22Rv1 (cell line): ENCODE results near the gene ETNK2.
A peak's percentile ranks its signal among the peaks of the same experiment; 100 is the strongest.

ENCODE experiments used
- H3K27ac ChIP-seq: fragments of 450-650 bp; 2 replicates; pipeline ENCODE4 v1.5.1; 2017
- CTCF ChIP-seq: fragments of 450-650 bp; IDR thresholded peaks from 2 replicates; pipeline ENCODE4 v1.5.1; 2017; ENCODE audit warnings: mild to moderate bottlenecking
- ZFX ChIP-seq: fragments of 450-650 bp; IDR thresholded peaks from 2 replicates; pipeline ENCODE4 v1.6.1; 2017; ENCODE audit warnings: antibody characterized with exemption, borderline replicate concordance

The ETNK2 gene

GRCh38 chr1:204110894-204111633 is 40.8 kb downstream of the ETNK2 start:
- TF ChIP-seq ZFX (no peak), CTCF (no peak)

GRCh38 chr1:204108312-204109141 is 43.3 kb downstream of the ETNK2 start:
- no peak overlapping the region for H3K27ac ChIP-seq
- no peak for TF ChIP-seq ZFX
- no peak for TF ChIP-seq CTCF

More at GRCh38 chr1:204110894-204111633, 40.8 kb downstream of the ETNK2 start:
- H3K27ac ChIP-seq = peak overlapping the region; percentile 3; the same call in 1 of the 2 replicates

GRCh38 chr1:204107892-204108291 is 44.0 kb downstream of the ETNK2 start:
- TF ChIP-seq ZFX (no peak), CTCF (no peak)
- H3K27ac ChIP-seq = no peak overlapping the region

GRCh38 chr1:204106825-204107224 is 45.0 kb downstream of the ETNK2 start:
- no peak overlapping the region for H3K27ac ChIP-seq
- TF ChIP-seq ZFX (no peak), CTCF (no peak)

GRCh38 chr1:204105131-204105515 is 46.7 kb downstream of the ETNK2 start:
- H3K27ac ChIP-seq = no peak overlapping the region

GRCh38 chr1:204104331-204105130 is 47.3 kb downstream of the ETNK2 start:
- 0 out of 2 replicates have a peak overlapping the region, but pooled peaks have one; percentile 2 for H3K27ac ChIP-seq
- TF ChIP-seq CTCF = no peak
- no peak for TF ChIP-seq ZFX

More at GRCh38 chr1:204105131-204105515, 46.7 kb downstream of the ETNK2 start:
- no peak for TF ChIP-seq CTCF
- no peak for TF ChIP-seq ZFX
